ENCODE data around the gene SLC24A4. TPM values are rescaled to one million over a fixed set of nuclear protein-coding genes. Genes with fewer than 3 reads are reported as not detected.
A peak's percentile ranks its signal among the peaks of the same experiment; 100 is the strongest.

The SLC24A4 gene
- total RNA-seq, 1 experiment from 2014 or later: not detected

DNA sequence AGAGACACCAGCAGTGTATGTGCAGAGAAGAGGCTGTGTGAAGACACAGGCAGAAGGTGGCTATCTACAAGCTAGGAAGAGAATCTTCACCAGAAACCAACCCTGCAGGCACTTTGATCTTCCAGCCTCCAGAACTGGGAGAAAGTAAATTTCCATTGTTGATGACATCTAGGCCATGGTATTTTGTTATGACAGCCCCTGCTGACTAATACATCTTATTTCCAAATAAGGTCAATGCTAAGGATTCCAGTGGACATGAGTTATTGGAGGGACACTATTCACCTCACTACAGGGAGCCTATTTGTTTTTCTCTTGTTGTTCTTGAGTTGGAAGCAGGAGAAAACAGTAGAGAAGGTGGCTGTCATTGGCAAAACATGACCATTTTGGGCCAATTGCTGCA is 102.1 kb downstream of the SLC24A4 start (continued):
- no peak for TF ChIP-seq REST (IDR thresholded peaks at IDR 0.05; ENCODE audit: low read depth)
- TF ChIP-seq, protein P1, sequence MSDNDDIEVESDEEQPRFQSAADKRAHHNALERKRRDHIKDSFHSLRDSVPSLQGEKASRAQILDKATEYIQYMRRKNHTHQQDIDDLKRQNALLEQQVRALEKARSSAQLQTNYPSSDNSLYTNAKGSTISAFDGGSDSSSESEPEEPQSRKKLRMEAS (IDR thresholded peaks at IDR 0.05): no peak
- peak; percentile 28; the same call in 1 of the 2 replicates for TF ChIP-seq FOSL1 (IDR thresholded peaks at IDR 0.05; ENCODE audit: low read depth)
- no peak for TF ChIP-seq TCF7L2 (IDR thresholded peaks at IDR 0.05; ENCODE audit: borderline replicate concordance, extremely low read depth, insufficient read depth, insufficient read length)
- TF ChIP-seq, protein P2, sequence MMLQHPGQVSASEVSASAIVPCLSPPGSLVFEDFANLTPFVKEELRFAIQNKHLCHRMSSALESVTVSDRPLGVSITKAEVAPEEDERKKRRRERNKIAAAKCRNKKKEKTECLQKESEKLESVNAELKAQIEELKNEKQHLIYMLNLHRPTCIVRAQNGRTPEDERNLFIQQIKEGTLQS (IDR thresholded peaks at IDR 0.05): no peak
- 0 out of 2 replicates have a peak, but pooled peaks have one; percentile 12 for TF ChIP-seq CBX3 (IDR thresholded peaks at IDR 0.05; ENCODE audit: low read depth)
- peak; percentile 33; the same call in 1 of the 2 replicates for TF ChIP-seq SP1 (IDR thresholded peaks at IDR 0.05; ENCODE audit: low read depth)
- no peak for TF ChIP-seq POLR2AphosphoS5 (IDR thresholded peaks at IDR 0.05; ENCODE audit: low read depth, low read length)
- TF ChIP-seq POLR2A (IDR thresholded peaks at IDR 0.05; ENCODE audit: borderline replicate concordance, extremely low read depth, insufficient read depth, insufficient read length): no peak
- no peak for TF ChIP-seq EGR1 (IDR thresholded peaks at IDR 0.05; ENCODE audit: low read depth)
- TF ChIP-seq ELF1 (IDR thresholded peaks at IDR 0.05; ENCODE audit: borderline replicate concordance, low read depth): no peak
- TF ChIP-seq CEBPB (IDR thresholded peaks at IDR 0.05; ENCODE audit: low read depth): 0 out of 2 replicates have a peak, but pooled peaks have one; percentile 23
- TF ChIP-seq SRF (IDR thresholded peaks at IDR 0.05; ENCODE audit: low read depth): peak; percentile 94
- TF ChIP-seq ZNF274 (IDR thresholded peaks at IDR 0.05; ENCODE audit: low read depth, low read length): no peak
- TF ChIP-seq SIN3A (IDR thresholded peaks at IDR 0.05; ENCODE audit: low read depth): no peak
- TF ChIP-seq EZH2phosphoT487 (IDR thresholded peaks at IDR 0.05; ENCODE audit: borderline replicate concordance): no peak
